ENCODE data around the gene PRMT7. TPM values are rescaled to one million over a fixed set of nuclear protein-coding genes. Genes with fewer than 3 reads are reported as not detected.

Gene PRMT7
- polyA plus RNA-seq, 1 donor from 2014 or later = 203 TPM

DNA sequence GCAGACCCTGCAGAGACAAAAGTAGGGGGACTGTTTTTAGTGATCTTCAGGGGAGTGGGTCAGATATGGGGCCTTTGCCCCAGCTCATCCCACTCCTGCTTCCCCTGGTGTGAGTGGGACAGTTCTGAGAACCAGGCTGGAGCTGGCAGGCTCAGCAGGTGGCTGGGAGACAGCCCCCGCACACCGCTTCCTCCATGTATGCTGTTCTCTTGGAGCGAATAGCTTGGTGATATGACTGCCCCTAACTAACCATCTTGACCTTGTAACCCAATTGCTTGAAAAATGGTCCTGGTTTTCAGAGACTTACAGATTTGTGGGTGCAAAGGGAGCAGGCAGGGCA, 61.5 kb downstream of the PRMT7 start:
- Histone ChIP-seq H3K4me2 (ENCODE audit: low read length) (no peak overlapping the region), H3K36me3 (ENCODE audit: insufficient read depth, low read length) (no peaks in the 10 kb centered on the region), H3K9me3 (ENCODE audit: low read length) (no peaks in the 10 kb centered on the region), H3K27ac (ENCODE audit: low read length) (no peak overlapping the region), H3K4me3 (ENCODE audit: low read length) (no peak overlapping the region), H3K79me2 (replicated peaks; ENCODE audit: insufficient read depth, low read length) (no peaks in the 10 kb centered on the region), H4K20me1 (ENCODE audit: insufficient read depth) (no peaks in the 10 kb centered on the region), H3F3A (ENCODE audit: insufficient read depth, low read length, poor library complexity, severe bottlenecking) (no peaks in the 10 kb centered on the region), H2AFZ (ENCODE audit: low read depth, low read length) (no peak overlapping the region), H3K9ac (ENCODE audit: low read length) (no peak overlapping the region), H3K9me2 (ENCODE audit: insufficient read depth, low read length) (no peaks in the 10 kb centered on the region), H3K27me3 (ENCODE audit: insufficient read depth, low read depth, low read length) (no peaks in the 10 kb centered on the region)
- TF ChIP-seq POLR2AphosphoS5 (IDR thresholded peaks at IDR 0.05) (no peak), EP300 (conservative IDR thresholded peaks at IDR 0.05; ENCODE audit: poor library complexity, severe bottlenecking) (no peak), REST (IDR thresholded peaks at IDR 0.05; ENCODE audit: borderline replicate concordance) (no peak), CTCF (IDR thresholded peaks at IDR 0.05; ENCODE audit: poor library complexity, severe bottlenecking) (no peak)

DNA sequence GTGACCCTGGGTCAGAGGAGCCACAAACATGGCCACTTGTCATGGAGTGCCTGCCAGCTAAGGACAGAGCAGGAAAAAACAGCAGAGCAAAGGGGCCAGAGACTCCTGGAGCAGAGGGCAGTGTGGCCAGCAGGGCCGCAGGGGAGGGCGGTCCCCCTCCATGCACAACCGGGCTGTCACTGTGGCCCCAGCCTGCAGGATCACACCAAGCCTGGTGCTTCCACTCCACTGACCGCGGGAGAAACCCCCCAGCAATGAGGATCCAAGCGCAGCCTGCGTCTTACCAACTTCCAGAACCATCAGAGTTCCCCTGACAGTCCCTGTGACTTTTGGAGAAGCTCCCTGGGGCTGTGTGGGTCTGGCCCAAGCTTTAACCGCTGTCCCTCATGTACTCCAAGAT, 62.0 kb downstream of the PRMT7 start:
- H3K27ac ChIP-seq (ENCODE audit: low read length) = no peak overlapping the region
- no peak overlapping the region for H3K4me3 ChIP-seq (ENCODE audit: low read length)
- H3K79me2 ChIP-seq (replicated peaks; ENCODE audit: insufficient read depth, low read length) = no peaks in the 10 kb centered on the region
- no peaks in the 10 kb centered on the region for H4K20me1 ChIP-seq (ENCODE audit: insufficient read depth)
- no peaks in the 10 kb centered on the region for H3K36me3 ChIP-seq (ENCODE audit: insufficient read depth, low read length)
- H3K9me2 ChIP-seq (ENCODE audit: insufficient read depth, low read length) = no peaks in the 10 kb centered on the region
- no peaks in the 10 kb centered on the region for H3K9me3 ChIP-seq (ENCODE audit: low read length)
- H3K9ac ChIP-seq (ENCODE audit: low read length) = no peak overlapping the region
- no peaks in the 10 kb centered on the region for H3F3A ChIP-seq (ENCODE audit: insufficient read depth, low read length, poor library complexity, severe bottlenecking)
- no peaks in the 10 kb centered on the region for H3K27me3 ChIP-seq (ENCODE audit: insufficient read depth, low read depth, low read length)
- H2AFZ ChIP-seq (ENCODE audit: low read depth, low read length) = no peak overlapping the region
- TF ChIP-seq SMC3 (conservative IDR thresholded peaks at IDR 0.05; ENCODE audit: poor library complexity) (no peak), MXI1 (conservative IDR thresholded peaks at IDR 0.05; ENCODE audit: poor library complexity, severe bottlenecking) (no peak), RAD21 (conservative IDR thresholded peaks at IDR 0.05) (no peak), EP300 (conservative IDR thresholded peaks at IDR 0.05; ENCODE audit: poor library complexity, severe bottlenecking) (no peak), POLR2AphosphoS5 (IDR thresholded peaks at IDR 0.05) (no peak), EZH2 (IDR thresholded peaks at IDR 0.05; ENCODE audit: borderline replicate concordance, insufficient read depth, low read length, poor library complexity, severe bottlenecking) (no peak), REST (IDR thresholded peaks at IDR 0.05; ENCODE audit: borderline replicate concordance) (no peak), TAF1 (IDR thresholded peaks at IDR 0.05; ENCODE audit: low read depth) (no peak)
- no peak overlapping the region for H3K4me2 ChIP-seq (ENCODE audit: low read length)
